ENCODE measurements around the gene ZNF438. TPM values are rescaled to one million over a fixed set of nuclear protein-coding genes. Genes with fewer than 3 reads are reported as not detected.

ZNF438 gene
- total RNA-seq, 1 experiment from 2014 or later, result 0.83 TPM

GRCh38 chr10:31076610-31076988 is 44.9 kb upstream of the ZNF438 start:
- H3K4ac ChIP-seq (ENCODE audit: low read depth, low read length), result no peak overlapping the region
- no peak overlapping the region for H2AFZ ChIP-seq (ENCODE audit: low read length)
- H2AK5ac ChIP-seq (ENCODE audit: insufficient read length, low read length), result no peak overlapping the region
- no peaks in the 10 kb centered on the region for H3K79me1 ChIP-seq (ENCODE audit: insufficient read depth, low read depth, low read length, poor library complexity, severe bottlenecking)
- Mint-ChIP-seq H3K4me1 (peaks cover 22 to 30% of the 10 kb centered on the region in 2 experiments), H3K27ac (no peak overlapping the region), H3K4me3 (no peak overlapping the region), H3K9me3 (peaks cover 0 to 2% of the 10 kb centered on the region in 2 experiments; a peak in 2 of 5 replicates), H3K36me3 (ENCODE audit: insufficient read depth in 1 of 3, low read depth in 3 of 3) (peaks cover 0 to 4% (median 0%) of the 10 kb centered on the region in 3 experiments; a peak in 1 of 7 replicates), H3K27me3 (ENCODE audit: low read depth) (no peaks in the 10 kb centered on the region)
- DNase-seq, result no peak
- H3K79me2 ChIP-seq (ENCODE audit: insufficient read depth, low read length), result no peaks in the 10 kb centered on the region
- H3K18ac ChIP-seq (ENCODE audit: insufficient read length, low read depth, low read length), result no peak overlapping the region
- no peak overlapping the region for H4K91ac ChIP-seq (ENCODE audit: insufficient read length, low read depth, low read length)
- no peak overlapping the region for H3K4me2 ChIP-seq (ENCODE audit: insufficient read depth, insufficient read length, low read length)
- no peak overlapping the region for H3K27ac ChIP-seq (ENCODE audit: insufficient read length, low read depth, low read length)
- no peak overlapping the region for H3T11ph ChIP-seq (ENCODE audit: low read length)
- H4K20me1 ChIP-seq (ENCODE audit: control insufficient read depth, insufficient read depth, insufficient read length), result no peaks in the 10 kb centered on the region
- peaks cover 4% of the 10 kb centered on the region; the same call in 1 of the 2 replicates for H3K4me1 ChIP-seq (ENCODE audit: insufficient read depth, low read length)
- no peak overlapping the region for H2BK120ac ChIP-seq (ENCODE audit: low read depth, low read length, poor library complexity, severe bottlenecking)
- H3K14ac ChIP-seq (ENCODE audit: insufficient read depth, low read length), result no peak overlapping the region
- no peak overlapping the region for H2BK15ac ChIP-seq (ENCODE audit: low read depth, low read length)
- H4K5ac ChIP-seq (ENCODE audit: insufficient read length, low read depth, low read length), result no peak overlapping the region
- H2BK5ac ChIP-seq (ENCODE audit: insufficient read length, low read length), result no peak overlapping the region
- no peak for TF ChIP-seq CTCF (conservative IDR thresholded peaks at IDR 0.05)
- H3K9ac ChIP-seq (ENCODE audit: extremely low read depth, insufficient read length, low read length), result no peak overlapping the region
- no peak overlapping the region for H3K56ac ChIP-seq (ENCODE audit: insufficient read length, low read depth, low read length)
- no peaks in the 10 kb centered on the region; the same call in 1 of the 2 replicates for H3K27me3 ChIP-seq (ENCODE audit: insufficient read depth, low read length)
- no peak overlapping the region for H4K8ac ChIP-seq (replicated peaks; ENCODE audit: insufficient read length, low read depth, low read length)
- no peak overlapping the region for H3K23ac ChIP-seq (ENCODE audit: insufficient read length, low read depth, low read length)
- no CpG with 5 or more reads among the region's 6 CpGs for WGBS (ENCODE audit: extremely low coverage, insufficient read length, low lambda C conversion rate)
- H2BK20ac ChIP-seq (ENCODE audit: low read depth, low read length, poor library complexity, severe bottlenecking), result no peak overlapping the region
- H2BK12ac ChIP-seq (ENCODE audit: insufficient read length, low read depth, low read length), result no peak overlapping the region
- no peaks in the 10 kb centered on the region for H3K9me3 ChIP-seq (ENCODE audit: control insufficient read depth, low read depth, low read length)
- H3K23me2 ChIP-seq (ENCODE audit: insufficient read length, low read depth, low read length, poor library complexity, severe bottlenecking), result no peaks in the 10 kb centered on the region
